ENCODE data around the gene PCDHA1.

Gene PCDHA1

DNA sequence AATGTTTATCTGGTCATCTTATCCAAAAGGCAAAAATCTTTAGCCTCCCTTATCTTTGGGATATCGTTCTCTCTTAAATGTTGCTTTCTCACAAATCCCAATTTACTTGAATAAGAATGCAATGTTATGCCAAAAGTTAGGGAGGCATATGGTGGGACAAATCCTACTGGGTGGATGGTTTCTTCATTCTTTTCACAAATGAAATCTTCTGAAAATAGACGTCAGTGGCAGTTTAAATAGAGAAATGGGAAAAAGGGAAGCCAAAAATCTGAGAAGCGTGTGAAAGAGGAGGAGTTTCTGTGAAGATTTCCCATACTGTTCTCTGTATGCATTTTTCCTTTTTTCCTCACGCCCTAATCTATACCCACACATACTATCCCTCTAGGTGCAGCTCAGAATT lies 137.7 kb downstream of the PCDHA1 start:
- DNase-seq (ENCODE audit: low read depth in 2 of 2) = no peak

DNA sequence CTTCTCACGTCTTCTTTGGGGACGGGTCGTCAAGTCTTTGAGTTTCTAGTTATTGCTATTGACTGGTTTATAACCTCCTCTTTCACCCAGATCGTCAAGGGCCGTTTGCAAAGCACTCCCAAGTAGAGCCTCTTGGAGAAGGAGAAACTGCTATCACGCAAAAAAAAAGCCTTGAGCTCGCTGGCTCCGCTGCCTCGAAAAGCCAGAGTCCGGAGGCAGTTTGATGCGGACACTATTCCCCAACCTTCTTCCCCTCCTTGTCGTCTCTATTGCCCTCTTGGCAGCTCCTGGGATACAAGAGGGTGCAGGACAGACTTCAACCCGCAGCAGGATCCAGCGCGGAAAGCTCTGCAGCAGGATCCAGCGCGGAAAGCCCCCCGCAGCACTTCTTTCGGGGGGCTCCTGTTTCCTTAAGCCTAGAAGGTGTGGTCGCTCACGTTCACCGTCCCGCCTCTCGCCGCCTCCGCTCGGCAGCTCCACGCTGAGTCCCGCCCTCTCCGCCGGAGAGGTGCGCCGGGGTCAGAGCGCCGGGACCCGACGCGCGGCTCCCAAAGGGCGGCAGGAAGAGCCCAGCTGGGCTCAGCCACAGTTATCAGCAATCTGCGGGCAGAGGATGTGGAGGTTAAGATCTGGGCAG lies 140.0 kb downstream of the PCDHA1 start, which contains the start of gene PCDHAC1:
TSS of gene PCDHAC1 (plus strand) at position 494 of the 637 bp plus-strand sequence. CDS start 594 bp downstream, outside the sequence.
- no peak for DNase-seq (ENCODE audit: low read depth in 2 of 2)

DNA sequence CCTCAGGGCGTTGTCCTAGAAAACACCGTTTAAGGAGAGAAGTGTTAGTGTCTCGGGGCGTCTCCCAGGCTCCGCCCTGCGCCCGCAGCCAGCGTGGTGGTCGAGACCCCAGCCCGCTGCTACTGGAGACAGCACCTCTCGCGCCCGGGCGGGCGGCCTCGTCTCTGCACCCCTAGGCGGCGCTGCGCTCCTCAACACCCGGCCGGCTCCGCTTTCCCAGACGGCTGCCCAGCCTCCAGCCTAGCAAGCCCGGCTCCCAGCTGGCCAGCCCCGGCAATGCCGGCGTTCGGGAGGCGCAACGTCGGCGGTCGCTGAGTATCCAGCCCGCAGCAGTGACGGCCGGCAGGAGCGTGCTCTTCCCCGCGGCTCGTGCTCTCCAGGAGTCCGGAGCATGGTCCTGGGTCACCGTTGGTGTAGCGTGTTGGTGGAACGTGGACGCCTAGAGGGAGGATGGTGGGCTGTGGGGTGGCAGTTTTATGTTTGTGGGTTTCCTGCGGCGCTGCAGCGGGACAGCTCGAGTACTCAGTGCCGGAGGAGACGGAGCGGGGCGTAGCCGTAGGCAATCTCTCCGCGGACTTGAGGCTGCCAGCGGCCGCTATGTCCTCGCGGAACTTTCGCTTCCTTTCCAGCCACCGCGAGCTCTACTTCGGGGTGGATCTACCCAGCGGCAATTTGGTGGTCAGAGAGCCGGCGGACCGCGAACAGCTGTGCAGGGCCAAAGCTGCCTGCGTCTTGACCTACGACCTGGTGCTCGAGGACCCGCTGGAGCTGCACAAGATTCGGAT lies 140.7 kb downstream of the PCDHA1 start:
- DNase-seq (ENCODE audit: low read depth in 2 of 2) = peak; percentile 4 to 9

DNA sequence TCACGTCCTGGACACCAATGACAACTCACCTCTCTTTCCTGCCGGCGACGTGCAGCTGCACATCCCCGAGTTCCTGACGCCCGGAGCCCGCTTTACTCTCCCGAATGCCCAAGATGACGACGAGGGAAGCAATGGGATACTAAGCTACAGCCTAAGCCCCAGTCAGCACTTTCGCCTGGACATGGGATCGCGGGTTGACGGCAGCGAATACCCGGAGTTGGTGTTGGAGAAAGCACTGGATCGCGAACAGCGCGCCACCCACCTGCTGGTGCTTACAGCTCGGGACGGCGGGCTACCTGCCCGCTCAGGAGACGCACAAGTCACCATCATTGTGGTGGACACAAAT lies 141.3 kb downstream of the PCDHA1 start:
- DNase-seq (ENCODE audit: low read depth in 2 of 2) = no peak

DNA sequence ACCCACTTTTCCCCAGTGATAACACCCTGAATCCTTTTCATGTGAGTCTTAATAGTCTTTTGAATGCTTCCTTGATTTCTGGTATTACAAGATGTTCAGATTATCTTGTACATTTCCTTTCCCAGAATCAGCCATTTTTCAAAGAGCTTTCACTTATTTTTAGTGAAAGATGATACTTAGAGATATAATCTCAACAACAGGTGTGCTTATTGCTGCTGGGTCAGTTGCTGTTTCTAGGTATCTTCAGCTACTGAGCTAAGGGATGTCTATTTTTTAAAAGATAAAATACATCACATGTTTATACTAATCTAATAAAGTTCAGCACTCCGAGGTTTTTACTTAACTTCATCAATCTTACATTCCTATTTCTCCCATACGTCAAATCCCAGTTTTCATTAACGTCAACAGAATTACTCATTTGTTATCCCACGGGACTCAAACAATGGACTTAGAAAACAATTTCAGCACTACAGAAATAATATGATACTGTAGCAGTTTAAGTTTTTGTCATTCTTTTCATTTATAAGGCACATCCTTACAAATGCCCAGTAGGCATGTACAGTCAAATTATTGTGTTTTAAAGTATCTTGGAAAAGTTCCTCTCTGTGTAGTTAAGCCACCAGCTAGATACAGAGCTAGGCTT lies 149.1 kb downstream of the PCDHA1 start:
- DNase-seq (ENCODE audit: low read depth in 2 of 2) = no peak

DNA sequence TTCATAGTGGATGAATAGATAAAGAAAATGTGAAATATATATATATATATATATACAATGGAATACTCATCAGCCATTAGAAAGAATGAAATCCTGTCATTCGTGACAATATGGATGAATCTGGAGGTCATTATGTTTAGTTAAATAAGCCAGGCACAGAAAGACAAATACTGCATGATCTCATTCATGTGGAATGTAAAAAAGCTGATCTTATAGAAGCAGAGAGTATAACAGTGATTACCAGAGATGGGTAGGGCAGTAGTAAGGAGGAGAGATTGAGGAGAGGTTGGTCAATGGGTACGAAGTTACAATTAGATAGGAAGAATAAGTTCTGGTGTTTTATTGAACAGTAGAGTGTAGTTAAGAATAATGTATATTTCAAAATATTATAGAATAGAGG lies 160.6 kb downstream of the PCDHA1 start:
- no peak for DNase-seq (ENCODE audit: low read depth in 2 of 2)

DNA sequence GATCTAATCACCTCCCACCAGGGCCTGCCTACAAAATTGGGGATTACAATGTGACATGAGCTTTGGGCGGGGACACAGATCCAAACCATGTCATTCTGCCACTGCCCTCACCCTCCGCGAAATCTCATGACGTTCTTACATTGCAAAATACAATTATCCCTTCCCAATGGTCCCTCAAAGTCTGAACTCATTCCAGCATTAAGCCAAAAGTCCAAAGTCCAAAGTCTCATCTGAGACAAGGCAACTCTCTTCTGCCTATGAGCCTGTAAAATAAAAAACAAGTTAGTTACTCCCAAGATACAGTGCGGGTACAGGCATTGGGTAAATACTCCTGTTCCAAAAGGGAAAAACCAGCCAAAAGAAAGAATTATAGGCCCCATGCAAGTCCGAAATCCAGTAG lies 165.7 kb downstream of the PCDHA1 start:
- DNase-seq (ENCODE audit: low read depth in 2 of 2) = no peak

DNA sequence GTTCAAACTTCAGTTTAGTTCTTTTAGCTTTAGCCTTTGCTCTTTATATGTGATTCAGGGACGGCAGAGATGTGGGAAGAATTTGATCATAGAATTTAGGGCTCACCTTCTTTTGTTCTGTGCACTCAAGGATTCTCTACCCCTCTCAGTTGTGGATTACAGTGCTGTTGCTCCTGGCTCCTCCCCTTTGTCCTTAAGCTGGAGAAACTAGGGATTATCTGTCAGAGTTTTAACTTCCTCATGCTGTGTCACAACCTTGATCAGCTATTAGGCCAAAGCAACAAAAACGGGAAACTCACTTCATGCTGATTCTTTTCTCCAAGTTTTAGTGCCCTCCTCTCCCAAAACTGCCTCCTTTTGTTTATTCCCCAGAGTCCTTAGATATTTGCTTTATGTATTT lies 167.3 kb downstream of the PCDHA1 start:
- no peak for DNase-seq (ENCODE audit: low read depth in 2 of 2)

DNA sequence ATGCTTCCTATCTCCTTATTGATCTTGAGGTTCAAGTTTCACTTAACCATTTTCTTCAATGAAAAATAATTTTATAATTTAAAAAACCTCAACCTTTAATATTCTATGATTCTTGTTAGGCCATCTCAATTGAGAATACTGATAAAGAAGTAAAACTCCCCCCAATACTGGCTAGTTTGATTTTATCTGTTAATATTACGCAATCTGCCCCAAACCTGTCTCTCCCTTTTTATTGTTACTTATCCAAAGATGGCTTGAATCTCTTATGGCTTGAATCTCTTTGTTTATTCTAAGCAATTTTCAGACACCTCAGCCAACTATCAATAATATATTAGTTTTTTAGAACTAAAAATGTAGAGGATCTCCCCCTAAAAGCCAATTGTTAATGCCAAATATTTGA lies 176.2 kb downstream of the PCDHA1 start:
- no peak for DNase-seq (ENCODE audit: low read depth in 2 of 2)

DNA sequence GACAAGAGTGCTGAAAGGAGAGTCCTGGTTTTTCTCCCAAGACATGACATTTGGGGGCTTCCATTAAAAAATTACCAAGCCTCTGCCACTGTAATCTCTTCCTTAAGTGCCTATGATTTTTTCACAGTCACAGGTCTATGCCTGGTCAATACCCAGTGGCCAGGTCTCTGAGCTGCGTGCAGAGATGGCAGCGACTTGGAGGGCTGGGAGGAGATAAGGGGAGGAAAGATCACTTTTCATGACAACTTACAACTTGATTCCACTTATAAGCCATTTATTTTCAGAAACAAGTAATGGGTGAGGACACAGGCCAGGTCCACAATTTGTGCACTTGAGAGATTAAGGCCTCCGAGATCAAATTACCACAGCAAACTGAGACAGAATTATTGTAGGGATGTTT lies 178.4 kb downstream of the PCDHA1 start:
- no peak for DNase-seq (ENCODE audit: low read depth in 2 of 2)

DNA sequence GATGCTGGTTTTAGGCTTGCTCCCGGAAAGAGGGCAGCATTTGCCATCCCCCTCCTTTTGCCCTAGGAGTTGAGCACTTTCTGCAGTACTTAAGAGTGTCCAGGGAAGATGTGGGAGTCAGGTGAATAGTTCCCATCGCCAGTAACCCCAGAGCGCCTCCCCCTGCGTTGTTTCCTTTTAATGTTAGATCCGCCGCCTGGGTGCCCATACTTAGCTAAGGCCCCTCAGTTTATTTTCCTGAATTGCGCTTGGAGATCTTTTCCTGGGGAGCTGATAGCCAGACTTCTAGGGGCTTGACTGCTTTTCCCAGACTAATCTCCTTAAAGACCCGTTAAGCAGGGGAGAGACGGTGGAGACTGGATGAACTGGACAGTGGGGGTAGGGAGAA lies 180.0 kb downstream of the PCDHA1 start:
- no peak for DNase-seq (ENCODE audit: low read depth in 2 of 2)

DNA sequence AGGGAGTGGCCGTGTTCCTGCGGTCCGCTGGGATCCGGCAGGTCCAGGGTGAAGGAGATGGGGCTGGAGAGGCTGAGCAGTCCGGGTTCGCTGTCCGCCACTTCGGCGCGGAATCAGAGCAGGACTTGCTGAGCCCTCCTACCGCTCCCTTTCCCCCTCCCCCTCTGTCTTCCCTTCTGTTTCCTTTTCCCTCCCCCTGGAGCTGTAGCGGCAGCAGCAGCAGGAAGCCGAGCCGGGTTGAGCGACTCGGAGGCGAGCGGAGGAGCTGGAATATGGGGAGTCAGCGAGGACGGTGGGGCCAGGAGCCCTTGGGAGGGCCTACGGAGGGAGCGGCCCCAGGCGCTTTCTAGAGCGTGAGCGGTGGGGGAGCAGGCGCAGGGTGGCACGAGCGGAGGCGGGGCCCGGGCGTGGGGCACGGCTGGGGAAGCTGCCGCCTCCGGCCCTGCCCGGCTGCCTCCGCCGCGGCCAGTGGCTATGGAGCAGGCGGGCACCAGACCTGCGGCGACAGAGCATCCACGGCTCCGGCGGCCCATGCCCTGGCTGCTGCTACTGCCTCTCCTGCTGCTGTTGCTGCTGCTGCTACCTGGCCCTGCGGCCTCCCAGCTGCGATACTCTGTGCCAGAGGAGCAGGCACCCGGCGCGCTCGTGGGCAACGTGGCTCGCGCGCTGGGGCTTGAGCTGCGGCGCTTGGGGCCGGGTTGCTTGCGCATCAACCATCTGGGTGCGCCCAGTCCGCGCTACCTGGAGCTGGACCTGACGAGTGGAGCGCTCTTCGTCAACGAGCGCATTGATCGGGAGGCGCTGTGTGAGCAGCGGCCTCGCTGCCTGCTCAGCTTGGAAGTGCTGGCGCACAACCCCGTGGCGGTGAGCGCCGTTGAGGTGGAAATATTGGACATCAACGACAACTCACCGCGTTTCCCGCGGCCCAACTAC lies 180.6 kb downstream of the PCDHA1 start, which contains the start of gene PCDHAC2:
TSS of gene PCDHAC2 (plus strand) at position 184 of the 933 bp plus-strand sequence. CDS start at position 475, 291 bp downstream.
- DNase-seq (ENCODE audit: low read depth in 2 of 2) = no peak

DNA sequence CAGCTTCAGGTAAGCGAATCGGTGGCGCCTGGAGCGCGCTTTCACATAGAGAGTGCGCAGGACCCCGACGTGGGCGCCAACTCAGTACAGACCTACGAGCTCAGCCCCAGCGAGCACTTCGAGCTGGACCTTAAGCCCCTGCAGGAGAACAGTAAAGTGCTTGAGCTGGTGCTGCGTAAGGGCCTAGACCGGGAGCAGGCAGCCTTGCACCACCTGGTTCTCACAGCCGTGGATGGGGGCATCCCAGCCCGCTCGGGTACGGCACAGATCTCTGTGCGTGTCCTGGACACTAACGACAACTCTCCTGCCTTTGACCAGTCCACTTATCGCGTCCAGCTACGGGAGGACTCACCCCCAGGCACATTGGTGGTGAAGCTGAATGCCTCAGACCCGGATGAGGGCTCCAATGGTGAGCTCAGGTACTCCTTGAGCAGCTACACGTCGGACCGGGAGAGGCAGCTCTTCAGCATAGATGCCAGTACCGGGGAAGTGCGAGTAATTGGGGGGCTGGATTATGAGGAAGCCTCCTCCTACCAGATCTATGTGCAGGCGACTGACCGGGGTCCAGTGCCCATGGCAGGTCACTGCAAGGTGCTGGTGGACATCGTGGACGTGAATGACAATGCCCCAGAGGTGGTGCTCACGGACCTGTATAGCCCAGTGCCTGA lies 181.4 kb downstream of the PCDHA1 start:
- DNase-seq (ENCODE audit: low read depth in 2 of 2) = no peak

DNA sequence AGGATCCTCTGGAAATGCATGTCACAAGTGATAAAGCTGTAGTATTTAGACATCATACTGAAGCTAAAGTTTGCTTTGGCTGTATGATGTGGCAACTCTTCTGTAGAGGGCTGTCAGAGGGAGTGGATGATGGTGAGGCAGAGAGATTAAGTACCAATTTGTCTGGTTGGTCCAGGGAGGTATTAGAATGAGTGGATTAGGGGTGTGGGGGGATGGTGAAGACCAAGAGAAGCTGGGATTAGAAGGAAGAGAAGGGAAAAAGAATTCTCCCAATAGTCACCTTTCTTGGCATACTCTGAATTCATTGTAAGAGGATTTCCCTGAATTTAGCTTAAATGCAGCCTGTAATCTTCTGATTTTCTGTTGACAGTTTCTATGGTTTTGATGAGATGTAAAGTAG lies 183.9 kb downstream of the PCDHA1 start:
- no peak for DNase-seq (ENCODE audit: low read depth in 2 of 2)

DNA sequence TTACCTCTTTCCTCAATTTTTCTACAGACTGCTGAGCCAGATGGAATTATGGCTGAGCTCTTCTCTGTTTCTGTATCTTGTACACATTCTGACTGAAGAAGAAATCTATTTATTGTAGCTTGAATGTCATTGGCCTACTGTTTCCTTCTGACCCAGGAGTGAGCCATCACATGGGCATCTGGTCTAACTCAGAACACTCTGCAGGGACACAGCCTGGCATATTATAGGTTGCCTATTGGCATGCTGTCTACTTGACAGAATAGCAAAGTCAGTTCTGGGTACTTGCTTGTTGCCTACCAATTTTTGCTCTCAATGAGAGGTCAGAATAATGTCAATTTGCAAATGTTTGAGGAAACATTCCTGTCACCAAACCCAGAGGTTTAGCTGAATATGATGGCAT lies 187.6 kb downstream of the PCDHA1 start:
- no peak for DNase-seq (ENCODE audit: low read depth in 2 of 2)

DNA sequence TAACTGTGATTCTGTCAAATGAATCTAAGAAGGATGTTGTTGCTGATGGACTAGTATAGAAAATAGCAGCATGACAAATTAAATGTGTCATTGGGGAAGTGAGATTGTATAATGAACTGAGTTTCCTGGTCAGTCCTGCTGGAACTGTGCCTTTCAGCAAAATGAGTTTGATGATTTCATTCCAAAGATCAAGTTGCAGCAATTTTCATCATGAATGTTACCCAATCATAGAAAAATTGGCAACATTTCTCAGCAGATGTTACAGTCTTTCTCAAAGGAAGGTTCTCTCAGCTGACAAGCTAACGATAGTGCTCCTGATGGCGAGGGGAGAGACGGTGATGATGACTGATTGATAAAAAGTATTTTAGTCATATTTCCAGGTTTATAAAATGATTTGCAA lies 191.1 kb downstream of the PCDHA1 start:
- peak; percentile 22 to 29 for DNase-seq (ENCODE audit: low read depth in 2 of 2)

DNA sequence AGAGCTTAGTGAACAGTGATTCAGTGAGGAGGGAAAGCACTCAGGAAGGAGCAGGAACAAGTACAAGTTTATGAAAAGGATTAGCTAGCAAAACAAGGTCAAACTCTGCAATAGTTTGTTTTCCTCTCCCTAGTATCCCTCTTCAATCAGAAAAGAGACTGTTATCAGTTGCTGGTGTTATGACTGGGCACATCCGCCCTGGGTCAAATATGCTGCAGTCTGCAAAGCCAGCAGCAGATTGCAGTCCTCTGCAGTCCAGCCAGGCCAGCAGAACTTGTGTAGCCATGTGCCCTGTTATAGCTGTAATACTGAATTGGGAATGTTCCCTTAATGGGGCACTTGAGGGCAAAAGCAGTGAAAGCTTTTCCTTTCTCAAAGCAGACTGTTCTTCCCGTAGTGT lies 192.3 kb downstream of the PCDHA1 start:
- no peak for DNase-seq (ENCODE audit: low read depth in 2 of 2)

DNA sequence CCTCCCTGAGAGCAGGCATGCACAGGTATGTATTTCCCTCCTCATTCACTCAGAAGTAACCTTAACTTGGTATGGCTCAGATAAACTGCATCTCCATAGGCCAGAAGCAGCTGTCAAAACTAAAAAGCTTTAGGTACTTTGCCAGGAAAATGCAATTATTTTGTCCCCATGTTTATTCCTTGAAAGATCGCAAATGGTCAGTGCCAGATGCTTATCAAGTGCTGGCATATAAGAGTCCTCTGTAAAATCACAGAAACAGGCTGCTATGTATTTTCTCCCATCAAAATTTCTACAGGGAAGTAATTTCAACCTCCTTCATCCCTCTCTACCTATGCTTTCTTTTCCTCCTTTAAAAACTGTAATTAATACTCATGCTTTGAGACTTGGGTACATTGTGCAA lies 193.0 kb downstream of the PCDHA1 start:
- no peak for DNase-seq (ENCODE audit: low read depth in 2 of 2)

DNA sequence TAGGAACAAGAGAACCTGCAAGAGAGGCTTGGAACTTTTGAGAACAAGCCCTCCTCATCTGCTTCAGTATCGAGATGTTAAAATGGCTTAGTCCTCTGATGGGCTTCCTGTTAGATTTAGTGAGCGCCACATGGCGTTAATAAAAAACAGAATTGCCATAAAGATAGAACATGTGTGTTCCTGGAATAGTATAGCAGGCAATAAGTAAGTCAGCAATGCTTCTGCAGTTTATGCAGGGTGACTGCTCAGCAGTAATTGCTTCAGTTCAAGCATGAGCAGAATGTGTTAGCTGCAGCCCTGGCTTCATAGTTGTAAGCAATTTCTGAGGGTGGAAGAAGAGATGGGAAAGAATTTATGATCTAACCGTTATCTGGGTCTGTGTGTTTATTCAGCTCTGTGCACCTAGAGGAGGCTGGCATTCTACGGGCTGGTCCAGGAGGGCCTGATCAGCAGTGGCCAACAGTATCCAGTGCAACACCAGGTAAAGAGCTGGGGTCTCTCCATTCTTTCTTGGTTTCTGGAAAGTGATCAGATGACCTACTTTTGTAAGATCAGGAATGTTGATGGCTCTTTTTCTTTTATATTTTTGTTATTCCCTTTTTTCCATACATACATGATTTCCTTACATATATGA lies 196.3 kb downstream of the PCDHA1 start:
- DNase-seq (ENCODE audit: low read depth in 2 of 2) = no peak

DNA sequence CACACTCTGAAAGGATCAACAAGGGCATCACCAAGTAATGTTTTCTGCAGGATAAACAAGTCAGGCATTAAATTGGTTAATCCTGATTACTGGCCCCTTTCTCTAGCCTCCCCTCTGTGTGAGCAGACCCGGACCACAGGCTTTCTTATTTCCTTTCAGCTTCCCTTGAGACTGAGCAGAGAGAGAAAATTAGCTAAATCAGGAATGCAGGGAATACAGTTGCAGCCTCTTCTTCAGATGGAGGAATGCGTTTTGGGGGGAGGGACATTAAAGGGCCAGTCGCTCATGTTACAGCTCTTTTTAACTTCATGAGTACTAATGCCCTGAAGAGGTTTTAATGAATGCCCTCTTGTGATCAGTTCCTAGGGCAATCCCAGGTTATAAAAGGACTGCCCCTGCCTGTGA lies 200.2 kb downstream of the PCDHA1 start:
- no peak for DNase-seq (ENCODE audit: low read depth in 2 of 2)

DNA sequence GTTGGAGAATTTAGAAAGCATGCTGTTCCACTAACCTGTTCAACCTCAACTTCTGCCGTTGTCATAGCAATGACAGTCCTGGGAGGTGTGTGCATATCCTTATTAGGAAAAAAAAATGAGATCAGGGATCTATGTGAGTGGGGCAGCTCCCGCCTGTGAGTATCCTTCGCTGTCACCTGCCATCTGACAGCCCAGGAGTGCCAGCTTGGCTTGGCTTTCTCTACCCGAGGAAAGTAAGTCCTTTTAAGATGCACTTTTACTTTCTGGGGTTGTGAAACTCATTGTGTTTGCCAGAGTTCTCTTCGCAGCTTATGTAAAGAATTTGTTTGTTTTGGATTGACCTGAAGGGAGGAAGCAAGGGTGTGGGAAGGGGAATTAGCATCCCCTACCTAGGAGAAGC lies 202.2 kb downstream of the PCDHA1 start:
- no peak for DNase-seq (ENCODE audit: low read depth in 2 of 2)

Measured in fibroblast of skin of left quadriceps (primary cell).